ENCODE data around the gene RBCK1. TPM values are rescaled to one million over a fixed set of nuclear protein-coding genes. Genes with fewer than 3 reads are reported as not detected.

RBCK1 gene
- total and polyA plus RNA-seq, 9 of the 15 experiments (the other 6 are each of a cell fraction or from before 2014, with no cell fraction given): 5.9 to 59.3 (median 26.5) TPM

- TF ChIP-seq MXD1 (CRISPR knock-in tag; IDR thresholded peaks at IDR 0.05; ENCODE audit: borderline replicate concordance, poor library complexity, severe bottlenecking) (no peak), GATA2 (CRISPR knock-in tag; IDR thresholded peaks at IDR 0.05) (peak; percentile 51; the same call in 1 of the 2 replicates), IRF1 (CRISPR knock-in tag; IDR thresholded peaks at IDR 0.05; ENCODE audit: borderline replicate concordance) (no peak), RBM14 (IDR thresholded peaks at IDR 0.05; ENCODE audit: borderline replicate concordance, insufficient read depth, low read depth, low read length) (no peak), TRIM25 (IDR thresholded peaks at IDR 0.05; ENCODE audit: borderline replicate concordance) (no peak), L3MBTL2 (IDR thresholded peaks at IDR 0.05) (peak; percentile 42; the same call in 1 of the 2 replicates), ZNF280B (CRISPR knock-in tag; IDR thresholded peaks at IDR 0.05) (no peak), CTCF (IDR thresholded peaks at IDR 0.05 in 2 of 3, conservative IDR thresholded peaks at IDR 0.05 in 1 of 3; ENCODE audit: insufficient read depth in 2 of 3, low read depth in 1 of 3, low read length in 3 of 3) (no peak), ARID3A (IDR thresholded peaks at IDR 0.05; ENCODE audit: borderline replicate concordance, low read depth, low read length) (peak; percentile 74; the same call in 1 of the 2 replicates), ATF2 (CRISPR knock-in tag; IDR thresholded peaks at IDR 0.05) (no peak), ZNF668 (CRISPR knock-in tag; IDR thresholded peaks at IDR 0.05) (no peak), SETDB1 (IDR thresholded peaks at IDR 0.05; ENCODE audit: low read length) (no peak)
Measured at GRCh38 chr20:401682-402495, 6.2 kb upstream of the RBCK1 start (continued).
